ENCODE results near the gene KCNH4.
"Not testable (repeated sequence)": the region's sequence is repeated elsewhere in the genome, so short reads cannot be mapped to it uniquely, and the experiment has no call there.

KCNH4 gene

GRCh38 chr17:42188749-42189650 is 8.1 kb upstream of the KCNH4 start:
- DNase-seq = no peak
- no peak for TF ChIP-seq POLR2A (IDR thresholded peaks at IDR 0.05; ENCODE audit: low read length)
- no peak for TF ChIP-seq GATA1 (IDR thresholded peaks at IDR 0.05; ENCODE audit: low read depth, low read length)

- no peak for TF ChIP-seq GATA1 (IDR thresholded peaks at IDR 0.05; ENCODE audit: low read depth, low read length)
- TF ChIP-seq POLR2A (IDR thresholded peaks at IDR 0.05; ENCODE audit: low read length) = no peak
- no peak for DNase-seq
Measured at GRCh38 chr17:42187833-42188232, 6.9 kb upstream of the KCNH4 start.

- DNase-seq = not testable (repeated sequence)
Measured at GRCh38 chr17:42186191-42186590, 5.2 kb upstream of the KCNH4 start.

GRCh38 chr17:42185621-42185930 is 4.6 kb upstream of the KCNH4 start:
- DNase-seq = no peak
- TF ChIP-seq GATA1 (IDR thresholded peaks at IDR 0.05; ENCODE audit: low read depth, low read length) = no peak
- no peak for TF ChIP-seq POLR2A (IDR thresholded peaks at IDR 0.05; ENCODE audit: low read length)

- DNase-seq = no peak
- TF ChIP-seq POLR2A (IDR thresholded peaks at IDR 0.05; ENCODE audit: low read length) = no peak
- TF ChIP-seq GATA1 (IDR thresholded peaks at IDR 0.05; ENCODE audit: low read depth, low read length) = no peak
Measured at GRCh38 chr17:42184713-42185620, 4.0 kb upstream of the KCNH4 start, which contains the start of gene HCRT. TSS of gene HCRT (minus strand) at chr17:42185452. CDS start at chr17:42185365, 87 bp downstream.

GRCh38 chr17:42183741-42184711 is 3.1 kb upstream of the KCNH4 start:
- TF ChIP-seq GATA1 (IDR thresholded peaks at IDR 0.05; ENCODE audit: low read depth, low read length) (no peak), POLR2A (IDR thresholded peaks at IDR 0.05; ENCODE audit: low read length) (peak; percentile 71)
- peak; percentile 86 to 90 for DNase-seq

- peak in 1 of 2 experiments; percentile 46 for DNase-seq
- TF ChIP-seq GATA1 (IDR thresholded peaks at IDR 0.05; ENCODE audit: low read depth, low read length) (no peak), POLR2A (IDR thresholded peaks at IDR 0.05; ENCODE audit: low read length) (no peak)
Measured at GRCh38 chr17:42182927-42183734, 2.2 kb upstream of the KCNH4 start.

- no peak for DNase-seq
- no peak for TF ChIP-seq GATA1 (IDR thresholded peaks at IDR 0.05; ENCODE audit: low read depth, low read length)
- TF ChIP-seq POLR2A (IDR thresholded peaks at IDR 0.05; ENCODE audit: low read length) = no peak
Measured at GRCh38 chr17:42181851-42182207, 887 bp upstream of the KCNH4 start.

- TF ChIP-seq POLR2A (IDR thresholded peaks at IDR 0.05; ENCODE audit: low read length) (no peak), GATA1 (IDR thresholded peaks at IDR 0.05; ENCODE audit: low read depth, low read length) (no peak)
- no peak for DNase-seq
Measured at GRCh38 chr17:42180411-42180921, 476 bp downstream of the KCNH4 start.

GRCh38 chr17:42179911-42180410 is 981 bp downstream of the KCNH4 start:
- TF ChIP-seq GATA1 (IDR thresholded peaks at IDR 0.05; ENCODE audit: low read depth, low read length) (no peak), POLR2A (IDR thresholded peaks at IDR 0.05; ENCODE audit: low read length) (no peak)
- peak; percentile 52 to 54 for DNase-seq

GRCh38 chr17:42179335-42179734 is 1.6 kb downstream of the KCNH4 start:
- no peak for DNase-seq
- TF ChIP-seq POLR2A (IDR thresholded peaks at IDR 0.05; ENCODE audit: low read length) (no peak), GATA1 (IDR thresholded peaks at IDR 0.05; ENCODE audit: low read depth, low read length) (no peak)

- no peak for DNase-seq
- no peak for TF ChIP-seq GATA1 (IDR thresholded peaks at IDR 0.05; ENCODE audit: low read depth, low read length)
Measured at GRCh38 chr17:42178817-42179216, 2.1 kb downstream of the KCNH4 start.

Data from erythroblast (primary cell).